Measurements from ENCODE around the gene GFRA4.

The GFRA4 gene

GRCh38 chr20:3663031-3663701, at the start of gene GFRA4:
TSS of gene GFRA4 (minus strand) at chr20:3663399. CDS start at chr20:3663399, 0 bp downstream.
- no peak for DNase-seq (ENCODE audit: low spot score)

GRCh38 chr20:3712279-3712873, 49.2 kb upstream of the GFRA4 start, which contains the start of gene SIGLEC1:
TSS of gene SIGLEC1 (minus strand) at chr20:3712600. CDS start at chr20:3707128, 5,472 bp downstream.
- DNase-seq (ENCODE audit: low spot score): peak; percentile 69

GRCh38 chr20:3711484-3711941, 48.3 kb upstream of the GFRA4 start:
- DNase-seq (ENCODE audit: low spot score): no peak

GRCh38 chr20:3710703-3711483, 47.7 kb upstream of the GFRA4 start:
- DNase-seq (ENCODE audit: low spot score): peak; percentile 65

- DNase-seq (ENCODE audit: low spot score): no peak
These were observed 46.8 kb upstream of the GFRA4 start for GRCh38 chr20:3710011-3710466.

- DNase-seq (ENCODE audit: low spot score): no peak
These were observed 44.3 kb upstream of the GFRA4 start for GRCh38 chr20:3707508-3707899.

- DNase-seq (ENCODE audit: low spot score): no peak
These were observed 43.7 kb upstream of the GFRA4 start for GRCh38 chr20:3706774-3707507.

- no peak for DNase-seq (ENCODE audit: low spot score)
These were observed 43.0 kb upstream of the GFRA4 start for GRCh38 chr20:3705970-3706739.

GRCh38 chr20:3705491-3705969, 42.3 kb upstream of the GFRA4 start:
- DNase-seq (ENCODE audit: low spot score): no peak

GRCh38 chr20:3704087-3704486, 40.9 kb upstream of the GFRA4 start:
- DNase-seq (ENCODE audit: low spot score): no peak

- no peak for DNase-seq (ENCODE audit: low spot score)
These were observed 39.6 kb upstream of the GFRA4 start for GRCh38 chr20:3702611-3703391.

- no peak for DNase-seq (ENCODE audit: low spot score)
These were observed 38.1 kb upstream of the GFRA4 start for GRCh38 chr20:3701061-3701998.

- no peak for DNase-seq (ENCODE audit: low spot score)
These were observed 35.8 kb upstream of the GFRA4 start for GRCh38 chr20:3699037-3699436.

- no peak for DNase-seq (ENCODE audit: low spot score)
These were observed 35.4 kb upstream of the GFRA4 start for GRCh38 chr20:3698591-3699001.

GRCh38 chr20:3697588-3698305, 34.5 kb upstream of the GFRA4 start:
- no peak for DNase-seq (ENCODE audit: low spot score)

GRCh38 chr20:3696745-3697587, 33.8 kb upstream of the GFRA4 start:
- DNase-seq (ENCODE audit: low spot score): no peak

- no peak for DNase-seq (ENCODE audit: low spot score)
These were observed 33.0 kb upstream of the GFRA4 start for GRCh38 chr20:3696200-3696599.

GRCh38 chr20:3694864-3695263, 31.7 kb upstream of the GFRA4 start:
- no peak for DNase-seq (ENCODE audit: low spot score)
